AG09309 (cell line): Measurements from ENCODE around the gene TEC.

Experiments
- DNase-seq: peaks from one replicate; pipeline ENCODE4 v3.0.0-alpha.2; 2010; ENCODE audit warnings: low read depth
- H3K4me3 ChIP-seq: 2 replicates; pipeline ENCODE4 v1.5.1; 2011; ENCODE audit warnings: mild to moderate bottlenecking, low read depth, low read length, moderate library complexity; ENCODE audit not compliant: control insufficient read depth
- TF ChIP-seq, protein P1 (sequence below): IDR thresholded peaks from 2 replicates; pipeline ENCODE4 v1.5.1; 2011; ENCODE audit warnings: mild to moderate bottlenecking, low read depth, low read length, inconsistent platforms; ENCODE audit not compliant: insufficient read depth, control insufficient read depth; ENCODE audit errors: missing control alignments

TEC gene

DNA sequence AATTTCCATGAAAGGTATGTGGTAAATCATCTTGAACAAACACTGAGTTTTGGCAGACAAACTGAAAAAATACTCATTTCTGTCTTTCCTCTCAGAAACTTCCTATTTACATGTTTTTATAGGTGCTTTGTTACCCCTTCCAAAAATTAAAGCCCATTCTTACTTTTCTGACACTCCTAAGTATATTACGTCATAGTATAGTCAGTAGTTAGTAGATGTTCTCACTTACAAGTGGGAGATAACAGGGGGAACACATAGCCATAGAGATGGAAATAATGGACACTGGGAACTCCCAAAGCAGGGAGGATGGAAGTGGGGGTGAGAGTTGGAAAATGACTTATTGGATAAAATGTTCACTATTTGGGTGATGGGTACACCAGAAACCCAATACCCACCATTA, 164.4 kb downstream of the TEC start:
- DNase-seq, result no peak
- TF ChIP-seq, protein P1, sequence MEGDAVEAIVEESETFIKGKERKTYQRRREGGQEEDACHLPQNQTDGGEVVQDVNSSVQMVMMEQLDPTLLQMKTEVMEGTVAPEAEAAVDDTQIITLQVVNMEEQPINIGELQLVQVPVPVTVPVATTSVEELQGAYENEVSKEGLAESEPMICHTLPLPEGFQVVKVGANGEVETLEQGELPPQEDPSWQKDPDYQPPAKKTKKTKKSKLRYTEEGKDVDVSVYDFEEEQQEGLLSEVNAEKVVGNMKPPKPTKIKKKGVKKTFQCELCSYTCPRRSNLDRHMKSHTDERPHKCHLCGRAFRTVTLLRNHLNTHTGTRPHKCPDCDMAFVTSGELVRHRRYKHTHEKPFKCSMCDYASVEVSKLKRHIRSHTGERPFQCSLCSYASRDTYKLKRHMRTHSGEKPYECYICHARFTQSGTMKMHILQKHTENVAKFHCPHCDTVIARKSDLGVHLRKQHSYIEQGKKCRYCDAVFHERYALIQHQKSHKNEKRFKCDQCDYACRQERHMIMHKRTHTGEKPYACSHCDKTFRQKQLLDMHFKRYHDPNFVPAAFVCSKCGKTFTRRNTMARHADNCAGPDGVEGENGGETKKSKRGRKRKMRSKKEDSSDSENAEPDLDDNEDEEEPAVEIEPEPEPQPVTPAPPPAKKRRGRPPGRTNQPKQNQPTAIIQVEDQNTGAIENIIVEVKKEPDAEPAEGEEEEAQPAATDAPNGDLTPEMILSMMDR, result no peak
- H3K4me3 ChIP-seq, result no peak overlapping the region

- H3K4me3 ChIP-seq, result no peak overlapping the region
- no peak for DNase-seq
- TF ChIP-seq, protein P1, result no peak
Observed at GRCh38 chr4:48103483-48104139, 166.0 kb downstream of the TEC start.

- no peak for DNase-seq
- H3K4me3 ChIP-seq, result no peak overlapping the region
- TF ChIP-seq, protein P1, result peak; percentile 9
Observed at GRCh38 chr4:48102303-48102702, 167.3 kb downstream of the TEC start.

DNA sequence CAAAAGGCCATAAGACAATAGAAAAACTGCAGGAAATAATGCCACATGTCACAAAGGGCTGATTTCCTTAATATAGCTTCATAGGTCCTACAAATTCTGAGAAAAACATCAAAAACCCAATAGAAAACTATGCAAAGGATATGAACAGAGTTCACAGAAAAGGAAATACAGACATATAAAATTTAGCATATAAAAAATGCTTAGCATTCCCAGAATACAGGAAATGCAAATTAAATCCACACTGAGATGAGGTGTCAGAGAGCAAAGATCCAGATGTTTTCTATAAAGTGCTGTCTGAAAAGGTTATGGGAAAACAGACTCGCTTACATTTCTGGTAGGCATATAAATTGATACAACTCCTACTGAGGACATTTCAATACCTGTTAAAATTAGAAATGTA, 169.4 kb downstream of the TEC start:
- no peak for DNase-seq

GRCh38 chr4:48095441-48095840, 174.2 kb downstream of the TEC start:
- DNase-seq, result no peak
- no peak overlapping the region for H3K4me3 ChIP-seq
- TF ChIP-seq, protein P1, result no peak

More for the DNA sequence above, 169.4 kb downstream of the TEC start:
- H3K4me3 ChIP-seq, result no peak overlapping the region
- TF ChIP-seq, protein P1, result no peak

DNA sequence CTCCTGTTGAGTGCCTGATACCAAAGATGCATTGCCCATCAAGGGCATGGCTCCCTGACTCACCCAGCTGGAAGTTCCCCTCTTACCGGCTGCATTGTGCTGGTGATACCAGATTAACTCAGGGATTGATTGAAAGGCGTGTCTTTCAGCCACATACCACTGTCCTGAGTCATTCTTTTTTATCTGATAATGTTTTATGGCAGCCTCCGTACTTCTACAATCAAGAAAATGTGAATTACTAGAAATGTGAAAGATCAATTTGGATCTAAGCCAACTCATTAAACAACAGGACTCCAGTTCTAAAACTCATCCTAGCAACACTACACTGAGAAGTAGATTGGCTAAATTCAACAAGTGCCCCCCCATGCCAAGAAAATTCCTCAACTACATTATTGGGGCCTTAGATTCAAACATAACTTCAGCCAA, 175.6 kb downstream of the TEC start:
- DNase-seq, result no peak
- TF ChIP-seq, protein P1, result no peak
- H3K4me3 ChIP-seq, result no peak overlapping the region
